ENCODE measurements around the gene EGFR.

GRCh38 chr7:55250313-55250712 is 231.5 kb downstream of the EGFR start:
- TF ChIP-seq POLR2A (IDR thresholded peaks at IDR 0.05), result no peak
- TF ChIP-seq, protein P1, sequence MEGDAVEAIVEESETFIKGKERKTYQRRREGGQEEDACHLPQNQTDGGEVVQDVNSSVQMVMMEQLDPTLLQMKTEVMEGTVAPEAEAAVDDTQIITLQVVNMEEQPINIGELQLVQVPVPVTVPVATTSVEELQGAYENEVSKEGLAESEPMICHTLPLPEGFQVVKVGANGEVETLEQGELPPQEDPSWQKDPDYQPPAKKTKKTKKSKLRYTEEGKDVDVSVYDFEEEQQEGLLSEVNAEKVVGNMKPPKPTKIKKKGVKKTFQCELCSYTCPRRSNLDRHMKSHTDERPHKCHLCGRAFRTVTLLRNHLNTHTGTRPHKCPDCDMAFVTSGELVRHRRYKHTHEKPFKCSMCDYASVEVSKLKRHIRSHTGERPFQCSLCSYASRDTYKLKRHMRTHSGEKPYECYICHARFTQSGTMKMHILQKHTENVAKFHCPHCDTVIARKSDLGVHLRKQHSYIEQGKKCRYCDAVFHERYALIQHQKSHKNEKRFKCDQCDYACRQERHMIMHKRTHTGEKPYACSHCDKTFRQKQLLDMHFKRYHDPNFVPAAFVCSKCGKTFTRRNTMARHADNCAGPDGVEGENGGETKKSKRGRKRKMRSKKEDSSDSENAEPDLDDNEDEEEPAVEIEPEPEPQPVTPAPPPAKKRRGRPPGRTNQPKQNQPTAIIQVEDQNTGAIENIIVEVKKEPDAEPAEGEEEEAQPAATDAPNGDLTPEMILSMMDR (IDR thresholded peaks at IDR 0.05), result peak in 1 of 4 experiments; percentile 37
- TF ChIP-seq POLR2AphosphoS5 (IDR thresholded peaks at IDR 0.05), result no peak
- TF ChIP-seq EP300 (IDR thresholded peaks at IDR 0.05), result no peak

All from sigmoid colon (tissue), 4 donors.